ENCODE measurements around the gene DCUN1D5. TPM values are rescaled to one million over a fixed set of nuclear protein-coding genes. Genes with fewer than 3 reads are reported as not detected.
A peak's percentile ranks its signal among the peaks of the same experiment; 100 is the strongest.

Gene DCUN1D5
- total and polyA plus RNA-seq, 2 of the 8 experiments (the other 6 are each of a cell fraction or from before 2014, with no cell fraction given): 76.1 to 95.4 TPM

DNA sequence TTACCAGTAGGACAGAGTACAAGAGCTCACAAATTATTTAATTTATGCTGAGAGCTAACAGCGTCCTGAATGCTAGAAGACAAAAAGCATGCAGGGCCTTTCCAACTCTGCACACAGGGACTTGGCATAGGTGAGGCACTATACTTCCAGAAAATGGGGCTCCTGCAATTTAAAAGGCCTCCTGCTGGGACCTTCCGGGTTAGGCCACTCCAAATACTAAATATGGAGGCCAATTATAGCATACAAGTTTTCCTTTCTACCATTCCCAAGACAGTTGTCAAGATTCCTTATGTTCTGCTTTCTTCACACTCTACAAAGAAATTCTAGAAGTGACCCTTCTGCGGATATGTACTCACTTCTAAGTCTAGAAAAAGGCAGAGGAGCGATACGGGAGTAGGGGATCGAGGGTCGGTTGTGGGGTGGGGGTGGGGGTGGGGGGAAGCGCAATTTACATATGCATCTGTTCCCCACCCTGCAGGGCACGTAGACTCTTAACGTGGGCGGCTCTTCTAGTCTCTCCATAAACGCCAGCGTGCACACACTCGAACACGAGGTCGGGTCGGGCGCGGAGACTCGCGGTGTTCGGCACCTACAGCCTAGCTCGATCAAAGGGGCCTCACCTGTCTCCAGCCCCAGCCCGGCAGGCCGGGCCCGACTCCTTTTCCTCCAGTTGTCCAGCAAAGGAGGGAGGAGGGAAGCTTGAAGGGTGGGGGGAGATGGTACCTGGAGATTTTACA, 728 bp downstream of the DCUN1D5 start (continued):
- TF ChIP-seq SP1 (IDR thresholded peaks at IDR 0.05; ENCODE audit: low read depth, low read length): no peak
- no peak for TF ChIP-seq KDM5A (IDR thresholded peaks at IDR 0.05; ENCODE audit: low read length)
- no peak for TF ChIP-seq CBX8 (IDR thresholded peaks at IDR 0.05; ENCODE audit: borderline replicate concordance, low read depth, low read length)
- no peak for TF ChIP-seq SIX5 (IDR thresholded peaks at IDR 0.05; ENCODE audit: low read depth, low read length)
- TF ChIP-seq POLR2AphosphoS5 (IDR thresholded peaks at IDR 0.05; ENCODE audit: low read depth, low read length): peak; percentile 73; the same call in 1 of the 2 replicates
- TF ChIP-seq HDAC2 (IDR thresholded peaks at IDR 0.05; ENCODE audit: borderline replicate concordance in 1 of 2, low read depth in 2 of 2, low read length in 2 of 2): no peak
- TF ChIP-seq RXRA (IDR thresholded peaks at IDR 0.05; ENCODE audit: insufficient read depth, low read depth, low read length): no peak
- peak; percentile 31; the same call in 1 of the 2 replicates for TF ChIP-seq EGR1 (IDR thresholded peaks at IDR 0.05; ENCODE audit: borderline replicate concordance, low read depth, low read length)
- TF ChIP-seq, protein P1, sequence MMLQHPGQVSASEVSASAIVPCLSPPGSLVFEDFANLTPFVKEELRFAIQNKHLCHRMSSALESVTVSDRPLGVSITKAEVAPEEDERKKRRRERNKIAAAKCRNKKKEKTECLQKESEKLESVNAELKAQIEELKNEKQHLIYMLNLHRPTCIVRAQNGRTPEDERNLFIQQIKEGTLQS (IDR thresholded peaks at IDR 0.05; ENCODE audit: insufficient read depth, low read depth, low read length): no peak
- no peak for TF ChIP-seq ZNF274 (IDR thresholded peaks at IDR 0.05; ENCODE audit: borderline replicate concordance, extremely low read depth, low read length)
- no peak for TF ChIP-seq KDM4A (IDR thresholded peaks at IDR 0.05; ENCODE audit: low read depth, low read length, severe bottlenecking)
- TF ChIP-seq YY1 (IDR thresholded peaks at IDR 0.05; ENCODE audit: low read depth, low read length): no peak
- peak; percentile 11 for TF ChIP-seq SAP30 (IDR thresholded peaks at IDR 0.05; ENCODE audit: insufficient read depth, insufficient replicate concordance, low read length)
- no peak; a peak in 1 of 3 replicates for TF ChIP-seq POLR2A (IDR thresholded peaks at IDR 0.05; ENCODE audit: control extremely low read depth in 1 of 2, low read depth in 2 of 2, low read length in 2 of 2)
- TF ChIP-seq RFX5 (IDR thresholded peaks at IDR 0.05; ENCODE audit: borderline replicate concordance, low read depth, low read length): no peak
- TF ChIP-seq SUZ12 (IDR thresholded peaks at IDR 0.05; ENCODE audit: low read length): no peak
- TF ChIP-seq, protein P2, sequence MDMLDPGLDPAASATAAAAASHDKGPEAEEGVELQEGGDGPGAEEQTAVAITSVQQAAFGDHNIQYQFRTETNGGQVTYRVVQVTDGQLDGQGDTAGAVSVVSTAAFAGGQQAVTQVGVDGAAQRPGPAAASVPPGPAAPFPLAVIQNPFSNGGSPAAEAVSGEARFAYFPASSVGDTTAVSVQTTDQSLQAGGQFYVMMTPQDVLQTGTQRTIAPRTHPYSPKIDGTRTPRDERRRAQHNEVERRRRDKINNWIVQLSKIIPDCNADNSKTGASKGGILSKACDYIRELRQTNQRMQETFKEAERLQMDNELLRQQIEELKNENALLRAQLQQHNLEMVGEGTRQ (IDR thresholded peaks at IDR 0.05; ENCODE audit: low read length): no peak
- no peak for TF ChIP-seq FOSL1 (IDR thresholded peaks at IDR 0.05; ENCODE audit: insufficient read depth, low read depth, low read length)
- no peak for TF ChIP-seq RBBP5 (IDR thresholded peaks at IDR 0.05; ENCODE audit: borderline replicate concordance, low read depth, low read length)
- TF ChIP-seq BACH1 (IDR thresholded peaks at IDR 0.05; ENCODE audit: low read length): no peak
- TF ChIP-seq RAD21 (IDR thresholded peaks at IDR 0.05 in 1 of 2, conservative IDR thresholded peaks at IDR 0.05 in 1 of 2; ENCODE audit: low read depth in 2 of 2, low read length in 2 of 2): no peak
- TF ChIP-seq CEBPB (IDR thresholded peaks at IDR 0.05; ENCODE audit: low read depth, low read length): no peak
- TF ChIP-seq SIRT6 (IDR thresholded peaks at IDR 0.05; ENCODE audit: low read length): no peak
